Measurements from ENCODE around the gene CERS6.
"Not testable (repeated sequence)": the region's sequence is repeated elsewhere in the genome, so short reads cannot be mapped to it uniquely, and the experiment has no call there.

Gene CERS6

GRCh38 chr2:168789776-168790175, 333.7 kb downstream of the CERS6 start:
- no peak for DNase-seq

GRCh38 chr2:168790226-168790902, 334.3 kb downstream of the CERS6 start:
- no peak for DNase-seq

- not testable (repeated sequence) for DNase-seq
Observed at GRCh38 chr2:168791140-168791539, 335.1 kb downstream of the CERS6 start.

- no peak for DNase-seq
Observed at GRCh38 chr2:168793596-168793995, 337.5 kb downstream of the CERS6 start.

- DNase-seq, result no peak
Observed at GRCh38 chr2:168794968-168795367, 338.9 kb downstream of the CERS6 start.

- DNase-seq, result no peak
Observed at GRCh38 chr2:168796090-168796577, 340.1 kb downstream of the CERS6 start.

GRCh38 chr2:168796583-168797285, 340.7 kb downstream of the CERS6 start:
- DNase-seq, result no peak

- DNase-seq, result no peak
Observed at GRCh38 chr2:168797286-168797655, 341.2 kb downstream of the CERS6 start.

GRCh38 chr2:168798076-168798887, 342.2 kb downstream of the CERS6 start:
- no peak for DNase-seq

- no peak for DNase-seq
Observed at GRCh38 chr2:168798888-168799410, 342.9 kb downstream of the CERS6 start.

GRCh38 chr2:168801471-168801870, 345.4 kb downstream of the CERS6 start:
- no peak for DNase-seq

- DNase-seq, result no peak
Observed at GRCh38 chr2:168801961-168802858, 346.1 kb downstream of the CERS6 start, which contains the start of gene NOSTRIN. NOSTRIN (plus strand) TSS chr2:168802637; CDS start chr2:168802647, 10 bp downstream.

GRCh38 chr2:168802859-168803725, 347.0 kb downstream of the CERS6 start:
- DNase-seq, result no peak

- DNase-seq, result no peak
Observed at GRCh38 chr2:168804214-168804613, 348.1 kb downstream of the CERS6 start.

- DNase-seq, result no peak
Observed at GRCh38 chr2:168805615-168806014, 349.5 kb downstream of the CERS6 start.

- DNase-seq, result no peak
Observed at GRCh38 chr2:168809537-168809936, 353.5 kb downstream of the CERS6 start.

GRCh38 chr2:168810235-168810634, 354.2 kb downstream of the CERS6 start:
- no peak for DNase-seq

- no peak for DNase-seq
Observed at GRCh38 chr2:168811696-168812095, 355.6 kb downstream of the CERS6 start.

GRCh38 chr2:168814046-168814445, 358.0 kb downstream of the CERS6 start:
- DNase-seq, result no peak

GRCh38 chr2:168814939-168815907, 359.2 kb downstream of the CERS6 start:
- no peak for DNase-seq
